Transverse colon (tissue), 4 donors: Measurements from ENCODE around the gene EVI2A. TPM values are rescaled to one million over a fixed set of nuclear protein-coding genes. Genes with fewer than 3 reads are reported as not detected.

Source experiments
- DNase-seq: peaks from one replicate; pipeline ENCODE4 v3.0.0-alpha.2; 2019
- H3K27ac ChIP-seq, 4 donors: fragments of 200-600 bp; sonication (generic); 2 replicates each; pipeline ENCODE4 v1.5.1; 2016 to 2018; ENCODE audit warnings: inconsistent platforms in 4 of 4
- H3K27me3 ChIP-seq: fragments of 200-600 bp; sonication (generic); 2 replicates; pipeline ENCODE4 v1.5.1; 2017; ENCODE audit warnings: inconsistent platforms
- H3K36me3 ChIP-seq, 4 donors: fragments of 200-600 bp; sonication (generic); 2 replicates each; pipeline ENCODE4 v1.5.1; 2017 to 2019; ENCODE audit warnings: inconsistent platforms in 4 of 4
- H3K4me1 ChIP-seq, 4 donors: fragments of 200-600 bp; sonication (generic); 2 replicates each; pipeline ENCODE4 v1.5.1; 2017 to 2020; ENCODE audit warnings: inconsistent platforms in 4 of 4
- H3K4me3 ChIP-seq, 4 donors: fragments of 200-600 bp; sonication (generic); 1 replicate in 1 of 4; 2 replicates in 3 of 4; pipeline versions ENCODE4 v1.5.1 to v1.6.1; 2017 to 2019; ENCODE audit warnings: inconsistent platforms in 4 of 4
- H3K9me3 ChIP-seq, 2 donors: fragments of 200-600 bp; sonication (generic); 2 replicates each; pipeline ENCODE4 v1.5.1; 2017 to 2019; ENCODE audit warnings: inconsistent platforms in 2 of 2
- CTCF ChIP-seq, 5 experiments: fragments of 200-600 bp in 3 of 5; fragments of 450-650 bp in 2 of 5; sonication (generic) in 3 of 5; IDR thresholded peaks; 1 replicate in 2 of 5; 2 replicates in 3 of 5; pipeline ENCODE4 v1.5.1; 2016 to 2017; ENCODE audit warnings: antibody characterized with exemption in 5 of 5, inconsistent platforms in 3 of 5, mild to moderate bottlenecking in 2 of 5, moderate library complexity in 1 of 5
- EP300 ChIP-seq: sonication (generic); formaldehyde crosslinking; IDR thresholded peaks from one replicate; pipeline ENCODE4 v1.6.1; 2017; ENCODE audit warnings: antibody characterized with exemption, low read depth
- POLR2A ChIP-seq: fragments of 450-650 bp; IDR thresholded peaks from one replicate; pipeline ENCODE4 v1.6.1; 2016; ENCODE audit warnings: antibody characterized with exemption, mild to moderate bottlenecking, moderate library complexity
- POLR2AphosphoS5 ChIP-seq, 3 donors: sonication (generic); formaldehyde crosslinking; IDR thresholded peaks; one replicate each; pipeline ENCODE4 v1.6.1; 2016; ENCODE audit warnings: antibody characterized with exemption in 3 of 3
- WGBS, 2 donors: methylation state at CpG; one replicate each; pipeline ENCODE4 v1.1.5; 2018; ENCODE audit warnings: low coverage in 1 of 2; 5-methylcytosine and 5-hydroxymethylcytosine counted together
- in situ Hi-C, 4 donors: fragments of 200-750 bp; cut with MboI; loops; one replicate each; pipeline versions ENCODE4 v1.15.0 to v1.15.1; 2017; ENCODE audit warnings: low sequenced_read_pairs in 3 of 4, low pct_ligation_motif_present in 1 of 4, low pct_unique_long_range_greater_than_20kb in 1 of 4
- intact Hi-C: fragments of 100-400 bp; cut with DNase I; formaldehyde crosslinking; loops from one replicate; pipeline ENCODE4 v1.15.1; 2023; ENCODE audit warnings: low total_unique reads
- total RNA-seq, 4 donors: library from RNA; depleted of rRNA; stranded (reverse); fragments of >200 nt; gene quantifications; one replicate each; pipeline ENCODE4 v1.1.0, GENCODE V29; 2016

Gene EVI2A
- 1 to 10 TPM in 3 of 4 donors, not detected in 1; 3.7 to 9.4 (median 7.5) TPM for total RNA-seq

- no peaks in the 10 kb centered on the region for H3K27me3 ChIP-seq
- peak within 1 kb of the TSS in 3 of 4 donors; percentile 9 to 30 (median 9) for H3K4me3 ChIP-seq
- DNase-seq = peak; percentile 42
- no peaks in the 10 kb centered on the region for H3K9me3 ChIP-seq
- peaks cover 0 to 13% (median 4%) of the 10 kb centered on the region in 4 donors for H3K36me3 ChIP-seq
- intact Hi-C loops = no loop called here
- in situ Hi-C loops = no loop called here
- H3K4me1 ChIP-seq = peaks cover 0 to under 1% (median 0%) of the 10 kb centered on the region in 4 donors
- TF ChIP-seq EP300 (no peak), CTCF (IDR thresholded peaks at IDR 0.05) (no peak), POLR2A (peak; percentile 60), POLR2AphosphoS5 (IDR thresholded peaks at IDR 0.05) (peak in 2 of 3 donors; percentile 67 to 73)
- peak within 1 kb of the TSS; percentile 45 to 78 (median 58) for H3K27ac ChIP-seq
- WGBS, 2 donors = 57 to 60% methylated on average over 3 of the region's 3 CpGs
Observed at GRCh38 chr17:31321481-31321880, at the start of gene EVI2A. EVI2A (minus strand) TSS chr17:31321622; CDS start chr17:31319013, 2,609 bp downstream.

- in situ Hi-C loops = no loop called here
Observed at GRCh38 chr17:31369266-31369665, 47.8 kb upstream of the EVI2A start.

DNA sequence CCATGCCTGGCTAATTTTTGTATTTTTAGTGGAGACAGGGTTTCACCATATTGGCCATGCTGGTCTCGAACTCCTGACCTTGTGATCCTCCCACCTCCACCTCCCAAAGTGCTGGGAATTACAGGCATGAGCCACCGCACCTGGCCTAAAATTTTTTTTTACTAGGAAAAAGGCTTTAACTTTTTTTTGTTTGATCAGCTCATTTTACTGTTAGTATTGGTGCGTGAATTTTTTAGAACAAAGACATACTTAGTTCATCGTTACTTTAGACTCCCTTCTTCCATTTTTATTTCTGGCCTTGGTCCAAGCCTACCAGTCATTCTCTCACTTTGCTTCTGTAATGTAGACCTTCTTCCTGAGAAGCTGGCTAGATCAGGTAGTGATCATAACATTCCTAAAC is 44.7 kb upstream of the EVI2A start:
- TF ChIP-seq EP300 (no peak), CTCF (IDR thresholded peaks at IDR 0.05) (no peak), POLR2AphosphoS5 (IDR thresholded peaks at IDR 0.05) (no peak), POLR2A (no peak)
- Histone ChIP-seq H3K9me3 (no peaks in the 10 kb centered on the region), H3K4me1 (no peaks in the 10 kb centered on the region), H3K27me3 (no peaks in the 10 kb centered on the region), H3K36me3 (peaks cover 0 to 9% (median 5%) of the 10 kb centered on the region in 4 donors), H3K4me3 (no peak overlapping the region), H3K27ac (no peak overlapping the region)
- in situ Hi-C loops = no loop called here
- DNase-seq = no peak
- intact Hi-C loops = no loop called here
- WGBS, 2 donors = 95% methylated on average over 4 of the region's 4 CpGs

More at GRCh38 chr17:31369266-31369665, 47.8 kb upstream of the EVI2A start:
- Histone ChIP-seq H3K9me3 (no peaks in the 10 kb centered on the region), H3K36me3 (peaks cover 0 to 8% (median 1%) of the 10 kb centered on the region in 4 donors), H3K4me3 (no peak overlapping the region), H3K27ac (no peak overlapping the region), H3K4me1 (peaks cover 0 to 5% (median 0%) of the 10 kb centered on the region in 4 donors), H3K27me3 (no peaks in the 10 kb centered on the region)
- TF ChIP-seq EP300 (no peak), POLR2A (no peak), POLR2AphosphoS5 (IDR thresholded peaks at IDR 0.05) (no peak), CTCF (IDR thresholded peaks at IDR 0.05) (no peak)
- intact Hi-C loops = no loop called here
- no peak for DNase-seq

GRCh38 chr17:31364012-31364411 is 42.6 kb upstream of the EVI2A start:
- Histone ChIP-seq H3K4me1 (no peaks in the 10 kb centered on the region), H3K36me3 (peaks cover 0 to 15% (median 7%) of the 10 kb centered on the region in 4 donors), H3K27ac (no peak overlapping the region), H3K4me3 (no peak overlapping the region), H3K27me3 (no peaks in the 10 kb centered on the region), H3K9me3 (no peaks in the 10 kb centered on the region)
- in situ Hi-C loops = no loop called here
- 95 to 96% methylated on average over 6 of the region's 6 CpGs for WGBS, 2 donors
- no peak for DNase-seq
- intact Hi-C loops = no loop called here
- TF ChIP-seq POLR2A (no peak), EP300 (no peak), POLR2AphosphoS5 (IDR thresholded peaks at IDR 0.05) (no peak), CTCF (IDR thresholded peaks at IDR 0.05) (no peak)
